NCI-H774 (cell line): ENCODE results near the gene IL17RD.
"Not testable (repeated sequence)": the region's sequence is repeated elsewhere in the genome, so short reads cannot be mapped to it uniquely, and the experiment has no call there.

ENCODE experiments used
- DNase-seq: peaks from one replicate; lab custom pipeline; 2025; lab: John Stamatoyannopoulos, UW

Gene IL17RD

GRCh38 chr3:57093489-57093888 lies 71.7 kb downstream of the IL17RD start:
- no peak for DNase-seq

GRCh38 chr3:57091521-57092273 lies 73.5 kb downstream of the IL17RD start:
- DNase-seq, result no peak

DNA sequence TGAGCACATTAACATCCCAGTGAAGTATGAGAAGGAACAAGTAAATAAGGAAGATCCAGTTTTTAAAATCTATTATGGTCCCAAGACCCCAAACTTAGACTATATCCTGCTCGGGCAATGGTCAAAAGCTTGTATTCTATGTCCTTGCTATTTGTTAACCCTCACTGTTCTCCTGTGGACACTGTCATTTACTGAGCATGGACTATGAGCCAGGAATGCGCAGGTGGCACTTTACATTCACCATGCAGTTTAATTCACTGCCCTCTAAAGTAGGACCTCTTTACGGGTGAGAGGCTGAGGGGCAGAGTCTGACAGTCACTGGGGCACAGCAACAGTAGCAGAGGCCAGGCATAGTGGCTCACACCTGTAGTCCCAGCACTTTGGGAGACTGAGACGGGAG lies 76.1 kb downstream of the IL17RD start:
- DNase-seq, result no peak

DNA sequence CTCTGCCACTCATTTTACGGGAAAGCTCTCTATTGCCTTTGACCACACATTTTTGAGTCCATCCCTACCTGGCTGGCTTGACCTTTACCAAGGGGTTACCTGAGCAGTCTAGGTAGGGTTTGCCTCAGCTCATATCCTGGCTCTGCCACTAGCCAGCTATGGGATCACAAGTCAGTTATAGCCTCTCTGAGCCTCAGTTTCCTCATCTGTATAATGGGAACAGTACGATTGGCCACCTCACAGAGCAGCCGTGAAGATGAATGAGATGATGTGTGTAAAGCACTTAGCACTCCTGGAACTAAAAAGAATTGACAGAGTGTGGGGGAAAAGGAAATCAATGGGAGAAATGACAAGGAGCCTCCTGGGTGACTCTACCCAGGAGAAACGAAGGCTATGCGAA lies 76.7 kb downstream of the IL17RD start:
- DNase-seq, result no peak

DNA sequence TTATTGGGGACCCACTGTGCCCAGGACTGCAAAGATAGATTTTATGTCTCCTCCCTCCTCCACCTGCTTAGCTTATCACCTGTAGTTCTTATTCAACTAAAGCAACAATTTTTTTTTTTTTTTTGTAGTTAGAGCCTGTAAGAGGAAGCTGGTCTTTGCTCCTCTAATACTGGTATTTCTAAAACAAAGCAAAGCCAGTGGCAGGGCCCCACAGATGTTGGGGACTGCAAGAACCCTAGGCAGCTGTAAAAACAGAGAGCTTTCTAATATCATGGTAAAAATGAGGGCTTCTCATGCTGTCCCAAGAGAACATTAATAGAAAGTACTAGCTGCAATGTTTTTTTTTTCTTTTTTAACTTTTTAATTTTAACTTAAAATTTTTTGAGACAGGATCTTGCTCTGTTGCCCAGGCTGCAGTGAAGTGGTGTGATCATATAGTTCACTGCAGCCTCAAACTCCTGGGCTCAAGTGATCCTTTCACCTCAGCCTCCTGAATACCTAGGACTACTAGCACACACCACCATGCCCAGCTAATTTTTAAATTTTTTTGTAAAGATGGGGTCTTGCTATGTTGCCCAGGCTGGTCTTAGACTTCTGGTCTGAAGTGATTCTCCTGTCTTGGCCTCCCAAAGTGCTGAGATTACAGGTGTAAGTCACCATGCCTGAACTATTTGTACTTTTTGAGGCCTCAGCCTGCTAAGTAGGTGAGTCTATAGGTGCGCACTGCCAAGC lies 77.6 kb downstream of the IL17RD start:
- no peak for DNase-seq

- no peak for DNase-seq
These were observed 79.0 kb downstream of the IL17RD start for GRCh38 chr3:57086201-57086600.

GRCh38 chr3:57085211-57085610 lies 79.9 kb downstream of the IL17RD start:
- DNase-seq, result no peak

DNA sequence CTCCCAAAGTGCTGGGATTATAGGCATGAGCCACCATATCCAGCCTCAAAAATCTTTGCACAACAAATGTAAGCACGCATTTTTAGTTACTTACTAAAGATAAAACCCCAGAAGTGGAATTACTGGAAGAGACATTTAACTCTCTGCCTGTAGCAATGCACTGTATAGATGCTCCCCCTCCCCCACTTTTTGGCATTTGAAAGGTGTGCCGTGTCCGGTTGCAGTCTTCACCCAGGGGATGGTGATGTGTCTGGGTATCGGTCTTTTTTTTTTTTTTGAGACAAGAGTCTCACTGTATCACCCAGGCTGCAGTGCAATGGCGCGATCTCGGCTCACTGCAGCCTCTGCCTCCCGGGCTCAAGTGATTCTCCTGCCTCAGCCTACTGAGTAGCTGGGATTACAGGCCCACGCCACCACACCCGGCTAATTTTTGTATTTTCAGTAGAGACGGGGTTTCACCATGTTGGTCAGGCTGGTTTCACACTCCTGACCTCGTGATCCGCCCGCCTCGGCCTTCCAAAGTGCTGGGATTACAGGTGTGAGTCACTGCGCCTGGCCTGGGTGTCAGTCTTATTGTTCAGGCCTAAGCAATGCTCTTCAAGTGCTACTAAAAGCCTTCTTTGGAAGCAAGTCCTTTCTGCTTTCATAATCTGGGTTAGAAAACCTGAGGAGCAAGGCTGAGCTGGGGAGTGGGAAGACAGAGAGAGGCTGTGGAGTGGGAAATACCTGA lies 81.7 kb downstream of the IL17RD start:
- not testable (repeated sequence) for DNase-seq

DNA sequence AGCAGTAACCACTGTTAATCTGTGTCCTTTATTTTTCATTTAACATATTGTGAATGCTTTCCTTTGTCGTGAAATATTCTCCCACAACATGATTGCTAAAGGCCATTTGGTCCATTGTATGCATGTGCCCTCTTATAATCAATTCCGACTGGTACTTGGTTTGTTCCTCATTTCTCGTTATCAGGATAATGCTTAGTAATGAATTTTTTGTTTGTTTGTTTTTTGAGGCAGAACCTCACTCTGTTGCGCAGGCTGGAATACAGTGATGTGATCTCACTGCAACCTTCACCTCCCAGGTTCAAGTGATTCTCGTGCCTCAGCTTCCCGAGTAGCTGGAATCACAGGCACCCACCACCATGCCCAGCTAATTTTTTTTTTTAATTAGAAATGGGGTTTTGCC lies 82.7 kb downstream of the IL17RD start:
- DNase-seq, result no peak

DNA sequence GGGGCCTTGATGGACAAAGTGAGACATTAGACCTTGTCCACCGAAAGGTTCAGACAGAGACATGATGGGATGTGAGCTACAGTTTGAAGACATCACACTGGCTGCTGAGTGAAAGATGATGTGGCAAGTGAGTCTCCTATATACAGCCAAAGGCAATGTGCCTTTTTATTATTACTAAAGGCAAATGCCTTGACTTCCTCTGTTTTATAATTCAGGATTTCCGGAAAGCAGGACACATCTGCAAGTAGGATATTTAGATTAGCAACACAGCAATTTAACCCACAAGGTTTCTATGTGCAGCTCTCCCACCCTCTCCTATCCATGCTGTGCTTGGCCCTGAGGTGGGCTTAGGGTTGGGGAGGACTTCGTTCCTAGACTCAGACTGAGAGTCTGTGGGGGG lies 84.0 kb downstream of the IL17RD start:
- no peak for DNase-seq

GRCh38 chr3:57080171-57080570 lies 85.0 kb downstream of the IL17RD start:
- no peak for DNase-seq

GRCh38 chr3:57079474-57079831 lies 85.7 kb downstream of the IL17RD start:
- no peak for DNase-seq

GRCh38 chr3:57078635-57079473 lies 86.3 kb downstream of the IL17RD start:
- DNase-seq, result peak; percentile 10

DNA sequence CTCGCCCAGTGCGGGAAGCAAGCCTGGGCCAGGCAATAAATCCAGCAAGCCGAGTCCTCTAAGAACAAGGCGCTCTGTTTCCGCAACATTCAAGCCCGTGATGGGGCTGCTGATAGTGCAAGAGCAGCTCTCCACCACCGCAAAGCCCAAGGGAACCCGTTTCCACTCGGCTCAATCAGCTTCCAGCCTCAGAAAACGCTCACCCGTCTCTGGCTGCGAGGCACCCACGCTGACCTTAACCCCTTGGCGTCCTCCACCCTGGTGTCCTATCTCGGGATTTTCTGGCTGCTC lies 86.9 kb downstream of the IL17RD start:
- DNase-seq, result peak; percentile 0

- DNase-seq, result no peak
These were observed 87.4 kb downstream of the IL17RD start for GRCh38 chr3:57077630-57078343.

DNA sequence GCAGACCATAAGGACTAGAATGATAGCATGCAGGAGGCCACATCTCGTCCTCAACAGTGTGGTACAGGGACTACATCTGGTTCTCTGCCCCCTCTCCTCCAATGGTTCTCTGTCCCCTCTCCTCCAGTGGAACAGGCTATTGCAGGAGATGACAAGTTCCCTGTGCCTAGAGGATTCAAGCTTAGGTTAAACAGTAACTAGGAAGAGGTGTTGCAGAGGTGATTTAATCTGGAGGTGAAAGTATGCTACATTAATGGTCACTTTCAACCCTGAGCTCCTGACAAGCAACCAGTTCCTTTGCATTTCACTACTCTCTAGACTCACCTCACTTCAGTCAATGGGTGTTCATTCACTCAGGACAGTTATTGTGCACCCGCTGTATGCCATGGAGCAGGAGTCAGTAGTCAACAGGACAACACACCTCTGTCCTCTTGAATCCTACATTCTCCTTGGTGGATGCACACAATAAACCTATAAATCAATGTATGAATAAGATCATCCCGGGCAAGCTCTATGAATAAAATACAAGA lies 88.7 kb downstream of the IL17RD start:
- DNase-seq, result no peak

DNA sequence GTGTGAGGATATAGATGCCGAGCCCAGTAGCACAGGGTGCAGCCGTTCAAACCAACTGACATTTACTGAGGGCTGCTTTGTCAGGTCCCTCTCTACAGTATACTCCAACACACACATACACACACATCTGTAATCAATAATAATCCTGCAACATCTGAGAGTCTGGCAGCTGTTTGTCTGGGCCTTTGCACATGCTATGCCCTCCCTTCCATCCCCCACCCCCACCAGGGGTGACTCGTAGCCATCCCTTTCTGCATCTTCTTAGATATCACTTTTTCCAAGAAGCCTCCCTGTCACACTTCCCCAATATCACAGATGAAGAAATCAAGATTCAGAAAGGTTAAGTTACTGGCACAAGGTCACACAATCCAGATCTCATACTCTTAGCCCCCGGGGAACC lies 91.0 kb downstream of the IL17RD start:
- DNase-seq, result no peak

DNA sequence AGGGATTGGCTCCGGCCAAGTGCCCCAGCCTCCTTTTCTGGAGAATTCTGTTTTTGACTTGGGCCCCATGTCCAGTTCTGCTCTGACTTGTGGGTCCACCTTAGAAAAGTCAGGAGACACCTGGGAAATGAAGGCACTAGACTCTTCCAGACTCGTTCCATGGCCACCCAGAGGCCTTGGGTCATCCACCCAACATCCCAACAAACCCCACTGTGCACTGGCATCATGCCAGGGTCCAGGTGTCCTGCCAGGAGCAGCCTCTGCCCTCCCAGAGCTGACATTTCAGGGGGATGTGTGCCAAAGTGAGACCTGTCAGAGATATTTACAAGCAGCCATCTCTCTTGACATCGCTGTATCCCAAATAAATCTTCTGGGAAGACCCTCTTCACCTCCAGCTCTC lies 91.5 kb downstream of the IL17RD start:
- no peak for DNase-seq

DNA sequence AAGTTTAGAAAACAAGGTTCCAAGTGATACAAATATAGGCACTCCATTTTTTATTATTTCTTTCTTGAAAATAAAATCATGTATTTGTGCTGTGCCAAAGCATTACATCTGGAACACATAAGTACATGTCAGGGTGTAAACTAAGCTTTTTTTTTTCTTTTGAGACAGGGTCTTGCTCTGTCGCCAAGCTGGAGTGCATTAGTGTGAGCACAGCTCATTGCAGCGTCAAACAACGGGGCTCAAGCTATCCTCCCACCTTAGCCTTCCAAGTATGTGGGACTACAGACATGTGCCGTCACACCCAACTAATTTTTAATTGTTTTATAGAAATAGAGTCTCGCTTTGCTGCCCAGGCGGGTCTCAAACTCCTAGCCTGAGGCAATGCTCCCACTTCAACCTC lies 95.7 kb downstream of the IL17RD start:
- no peak for DNase-seq

DNA sequence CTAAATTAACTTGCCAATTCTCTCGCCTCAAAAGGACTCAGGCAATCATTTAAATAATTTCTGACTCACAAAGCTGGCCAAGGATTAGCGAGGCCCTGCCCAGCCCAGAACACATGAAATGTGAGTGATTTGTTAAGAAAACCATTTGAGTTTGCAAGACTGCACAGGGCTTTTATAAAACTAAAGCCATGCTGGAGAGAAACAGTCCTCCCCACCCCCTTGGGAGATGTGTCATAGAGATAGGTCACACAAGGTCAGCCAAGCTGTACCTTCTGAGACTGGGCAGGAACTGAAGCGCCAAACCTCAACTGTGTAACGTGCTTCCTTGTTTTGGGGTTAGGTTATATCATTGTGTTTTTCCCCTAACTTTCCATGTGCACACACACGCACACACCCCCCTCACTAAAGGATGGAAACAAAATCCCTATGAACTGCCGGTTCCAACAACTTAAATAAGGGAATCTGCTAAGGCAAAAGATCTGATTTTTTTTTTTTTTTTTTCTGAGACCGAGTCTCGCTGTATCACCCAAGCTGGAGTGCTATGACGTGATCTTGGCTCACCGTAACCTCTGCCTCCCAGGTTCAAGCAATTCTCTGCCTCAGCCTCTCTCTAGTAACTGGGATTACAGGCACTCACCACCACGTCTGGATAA lies 96.6 kb downstream of the IL17RD start:
- DNase-seq, result no peak

GRCh38 chr3:57066471-57066870 lies 98.7 kb downstream of the IL17RD start:
- no peak for DNase-seq
